ENCODE measurements around the gene ARL6IP5.

DNA sequence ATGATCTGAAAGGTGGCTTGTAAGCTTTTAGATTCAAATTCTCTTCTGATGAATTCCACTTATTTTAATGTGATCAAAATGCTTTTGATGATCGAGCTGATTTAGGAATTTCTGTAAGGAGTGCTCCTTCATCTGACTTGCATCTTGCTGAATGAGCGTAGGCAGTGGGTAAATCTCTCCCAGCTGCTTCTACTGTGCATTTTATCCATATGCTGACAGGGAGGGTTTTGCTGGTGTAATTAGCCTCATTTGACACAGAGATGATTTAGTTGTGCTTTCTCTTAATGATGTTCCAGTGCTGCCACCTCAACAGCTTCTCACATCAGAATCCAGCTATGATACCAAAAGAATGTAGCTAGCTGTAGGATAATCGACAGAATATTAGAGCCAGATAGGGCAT is 41.5 kb downstream of the ARL6IP5 start:
- TF ChIP-seq, protein P1, sequence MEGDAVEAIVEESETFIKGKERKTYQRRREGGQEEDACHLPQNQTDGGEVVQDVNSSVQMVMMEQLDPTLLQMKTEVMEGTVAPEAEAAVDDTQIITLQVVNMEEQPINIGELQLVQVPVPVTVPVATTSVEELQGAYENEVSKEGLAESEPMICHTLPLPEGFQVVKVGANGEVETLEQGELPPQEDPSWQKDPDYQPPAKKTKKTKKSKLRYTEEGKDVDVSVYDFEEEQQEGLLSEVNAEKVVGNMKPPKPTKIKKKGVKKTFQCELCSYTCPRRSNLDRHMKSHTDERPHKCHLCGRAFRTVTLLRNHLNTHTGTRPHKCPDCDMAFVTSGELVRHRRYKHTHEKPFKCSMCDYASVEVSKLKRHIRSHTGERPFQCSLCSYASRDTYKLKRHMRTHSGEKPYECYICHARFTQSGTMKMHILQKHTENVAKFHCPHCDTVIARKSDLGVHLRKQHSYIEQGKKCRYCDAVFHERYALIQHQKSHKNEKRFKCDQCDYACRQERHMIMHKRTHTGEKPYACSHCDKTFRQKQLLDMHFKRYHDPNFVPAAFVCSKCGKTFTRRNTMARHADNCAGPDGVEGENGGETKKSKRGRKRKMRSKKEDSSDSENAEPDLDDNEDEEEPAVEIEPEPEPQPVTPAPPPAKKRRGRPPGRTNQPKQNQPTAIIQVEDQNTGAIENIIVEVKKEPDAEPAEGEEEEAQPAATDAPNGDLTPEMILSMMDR (IDR thresholded peaks at IDR 0.05), result no peak
- no peak for TF ChIP-seq POLR2A (IDR thresholded peaks at IDR 0.05)
